Subcutaneous abdominal adipose tissue (tissue), 5 donors: Measurements from ENCODE around the gene SHC4.

Experiments used
- H3K27ac ChIP-seq: one replicate; pipeline ENCODE4 v1.7.0; 2013; ENCODE audit warnings: low read depth, mild to moderate bottlenecking, inconsistent platforms, low read length, moderate library complexity
- H3K27me3 ChIP-seq, 5 donors: one replicate each; pipeline ENCODE4 v1.7.0; 2013; ENCODE audit warnings: low read length in 5 of 5, inconsistent platforms in 1 of 5; ENCODE audit not compliant: control insufficient read depth in 5 of 5, insufficient read depth in 4 of 5
- H3K36me3 ChIP-seq, 5 donors: one replicate each; pipeline ENCODE4 v1.7.0; 2013; ENCODE audit warnings: low read length in 5 of 5; ENCODE audit not compliant: control insufficient read depth in 5 of 5, insufficient read depth in 5 of 5
- H3K4me1 ChIP-seq, 5 donors: one replicate each; pipeline ENCODE4 v1.7.0; 2013; ENCODE audit warnings: low read length in 5 of 5, mild to moderate bottlenecking in 3 of 5, moderate library complexity in 1 of 5; ENCODE audit not compliant: control insufficient read depth in 5 of 5, insufficient read depth in 5 of 5
- H3K4me3 ChIP-seq, 5 donors: one replicate each; pipeline ENCODE4 v1.7.0; 2013; ENCODE audit warnings: low read length in 5 of 5, low read depth in 1 of 5
- H3K9ac ChIP-seq, 5 donors: one replicate each; pipeline ENCODE4 v1.7.0; 2013; ENCODE audit warnings: low read length in 5 of 5, mild to moderate bottlenecking in 4 of 5, moderate library complexity in 3 of 5
- H3K9me3 ChIP-seq, 5 donors: one replicate each; pipeline ENCODE4 v1.7.0; 2013; ENCODE audit warnings: low read length in 5 of 5; ENCODE audit not compliant: control insufficient read depth in 5 of 5
- donor health status: healthy.
- donor health status: healthy.
- donor health status: healthy.
- donor health status: healthy.
- donor health status: healthy.

SHC4 gene

DNA sequence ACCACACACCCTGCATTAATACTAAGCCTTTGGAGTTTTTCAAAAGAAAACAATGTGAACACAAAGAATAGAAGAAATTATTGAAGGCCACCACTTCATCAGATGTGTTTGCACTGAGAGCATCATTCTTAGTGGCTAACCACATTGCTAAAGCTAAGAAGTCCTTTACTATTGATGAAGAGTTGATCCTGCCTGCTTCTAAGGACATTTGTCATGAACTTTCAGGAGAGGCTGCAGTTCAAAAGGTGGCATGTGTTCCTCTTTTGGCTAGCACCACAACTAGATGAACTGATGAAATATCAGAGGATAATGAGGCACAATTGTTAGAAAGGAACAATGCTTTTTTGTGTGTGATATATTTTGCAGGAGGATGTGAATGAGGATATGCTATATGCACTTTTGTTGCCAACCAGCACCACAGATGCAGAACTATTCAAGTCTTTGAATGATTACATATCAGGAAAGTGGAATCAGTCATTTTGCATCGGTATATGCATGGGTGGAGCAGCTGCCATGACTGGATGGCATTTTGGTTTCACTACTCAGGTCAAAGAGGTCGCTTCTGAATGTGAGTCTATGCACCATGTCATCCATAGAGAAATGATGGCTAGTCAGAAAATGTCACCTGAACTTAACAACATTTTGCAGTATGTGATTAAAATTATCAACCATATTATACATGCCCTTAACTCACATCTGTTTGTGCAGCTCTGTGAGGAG is 88.3 kb downstream of the SHC4 start:
- Histone ChIP-seq H3K4me1 (peaks cover 0 to 22% (median 17%) of the 10 kb centered on the region in 5 donors), H3K9me3 (no peaks in the 10 kb centered on the region), H3K4me3 (no peak overlapping the region), H3K36me3 (no peaks in the 10 kb centered on the region), H3K27ac (no peak overlapping the region), H3K9ac (no peak overlapping the region), H3K27me3 (peaks cover 0 to 4% (median 0%) of the 10 kb centered on the region in 5 donors)

DNA sequence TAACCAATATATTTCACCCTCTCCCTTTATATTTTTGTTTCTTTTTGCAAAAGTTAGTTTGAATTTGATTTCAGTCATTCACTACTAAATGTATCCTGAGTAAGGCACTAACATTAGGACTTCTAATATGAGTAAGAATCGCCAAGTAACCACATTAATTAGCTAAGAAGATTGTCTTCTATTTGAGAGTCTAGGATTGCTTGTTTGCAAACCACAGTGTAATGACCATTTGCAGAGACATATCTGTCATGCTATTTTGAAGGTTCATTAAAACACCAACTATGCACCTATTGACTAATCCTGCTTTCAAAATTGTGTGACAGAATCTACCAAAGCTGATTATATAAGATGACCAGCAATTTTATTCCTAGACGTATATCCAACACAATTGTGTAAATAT is 91.1 kb downstream of the SHC4 start:
- H3K4me3 ChIP-seq, result no peak overlapping the region
- no peaks in the 10 kb centered on the region for H3K36me3 ChIP-seq
- no peak overlapping the region for H3K9ac ChIP-seq
- H3K27me3 ChIP-seq, result peaks cover 0 to 4% (median 0%) of the 10 kb centered on the region in 5 donors
- peaks cover 0 to 8% (median 4%) of the 10 kb centered on the region in 5 donors for H3K4me1 ChIP-seq
- no peak overlapping the region for H3K27ac ChIP-seq
- H3K9me3 ChIP-seq, result no peaks in the 10 kb centered on the region

DNA sequence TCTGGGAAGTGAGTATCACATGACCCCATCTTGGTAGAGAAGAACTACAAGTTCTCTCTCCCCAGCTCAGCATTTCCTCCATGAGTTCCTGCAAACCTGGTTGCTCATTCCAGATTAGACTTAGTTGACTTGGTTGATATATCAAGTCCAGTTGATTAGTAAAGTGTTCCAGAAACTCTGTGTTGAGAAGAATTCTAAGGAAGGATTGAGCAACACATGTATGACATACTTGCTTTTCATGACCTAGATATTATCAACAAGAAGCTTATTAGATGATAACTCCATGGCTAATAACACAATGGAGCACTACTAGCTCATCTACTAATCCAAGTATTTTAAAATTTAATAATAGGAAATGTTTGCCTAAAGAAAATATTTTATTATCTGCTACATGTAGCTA is 92.2 kb downstream of the SHC4 start:
- Histone ChIP-seq H3K4me1 (peaks cover 0 to 5% (median 0%) of the 10 kb centered on the region in 5 donors), H3K36me3 (no peaks in the 10 kb centered on the region), H3K27ac (no peak overlapping the region), H3K27me3 (peaks cover 0 to 4% (median 0%) of the 10 kb centered on the region in 5 donors), H3K9ac (no peak overlapping the region), H3K9me3 (no peaks in the 10 kb centered on the region), H3K4me3 (no peak overlapping the region)

DNA sequence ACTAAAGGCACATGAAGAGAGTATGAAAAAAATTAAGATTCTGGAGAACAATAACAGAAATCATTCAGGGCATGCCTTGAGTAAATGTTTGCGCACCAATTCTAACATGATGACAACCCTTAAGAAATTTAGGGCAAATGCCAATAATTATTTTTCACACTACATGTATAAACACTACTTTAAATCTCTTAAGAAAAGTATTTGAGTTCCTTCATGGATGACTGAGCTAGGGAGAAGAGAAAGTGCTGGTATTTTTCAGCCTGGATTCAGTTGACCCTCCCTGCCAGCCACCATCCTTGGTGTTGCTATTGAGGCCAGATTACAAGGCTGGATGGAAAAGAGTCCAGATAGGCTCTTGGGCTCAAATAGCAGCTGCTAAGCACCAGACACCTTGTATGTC is 93.8 kb downstream of the SHC4 start:
- Histone ChIP-seq H3K27ac (no peak overlapping the region), H3K27me3 (peaks cover 0 to 4% (median 0%) of the 10 kb centered on the region in 5 donors), H3K4me3 (no peak overlapping the region), H3K36me3 (no peaks in the 10 kb centered on the region), H3K9ac (no peak overlapping the region), H3K9me3 (no peaks in the 10 kb centered on the region), H3K4me1 (peaks cover 0 to 5% (median 0%) of the 10 kb centered on the region in 5 donors)

DNA sequence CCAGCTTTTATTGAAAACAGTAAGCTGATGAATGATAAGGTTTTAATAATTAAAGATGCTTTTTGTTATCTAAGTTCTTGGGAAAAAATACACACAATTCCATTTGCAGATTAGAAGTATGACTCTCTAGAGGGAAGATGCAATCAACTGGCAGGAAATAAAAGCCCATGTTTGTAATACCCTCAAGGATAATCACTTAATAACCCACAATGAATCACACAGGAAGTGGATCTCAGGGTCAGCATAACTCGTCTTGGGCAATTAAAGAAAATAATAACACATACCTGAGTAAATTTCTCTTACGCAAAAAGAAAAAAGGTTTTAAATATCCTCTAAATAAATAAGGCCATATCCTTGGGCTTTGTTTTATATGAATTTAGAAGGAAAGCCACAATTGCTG is 95.2 kb downstream of the SHC4 start:
- no peak overlapping the region for H3K9ac ChIP-seq
- no peaks in the 10 kb centered on the region for H3K36me3 ChIP-seq
- peak overlapping the region; percentile 58 for H3K27ac ChIP-seq
- H3K4me1 ChIP-seq, result peaks cover 0 to 5% (median 0%) of the 10 kb centered on the region in 5 donors
- H3K9me3 ChIP-seq, result no peaks in the 10 kb centered on the region
- H3K4me3 ChIP-seq, result no peak overlapping the region
- H3K27me3 ChIP-seq, result peaks cover 0 to 4% (median 0%) of the 10 kb centered on the region in 5 donors

DNA sequence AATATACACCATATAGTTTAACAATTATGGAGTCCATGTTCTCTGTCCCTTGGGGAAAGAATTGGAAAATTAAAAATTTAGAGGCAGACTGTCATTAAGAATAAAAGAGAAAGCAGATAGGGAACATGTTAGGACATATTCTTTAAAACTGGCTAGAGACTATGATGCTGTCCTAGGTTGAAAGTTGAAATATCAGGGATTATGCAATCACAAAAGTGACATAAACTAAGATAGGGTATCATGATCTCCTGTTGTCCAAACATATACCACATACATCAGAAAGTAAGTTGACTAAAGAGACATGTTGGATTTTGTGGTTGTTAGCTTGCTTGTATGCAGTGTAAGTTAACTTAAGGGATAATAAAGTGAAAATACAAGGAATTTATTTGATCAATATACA is 95.7 kb downstream of the SHC4 start:
- Histone ChIP-seq H3K9me3 (no peaks in the 10 kb centered on the region), H3K4me3 (no peak overlapping the region), H3K36me3 (no peaks in the 10 kb centered on the region), H3K9ac (no peak overlapping the region), H3K27me3 (peaks cover 0 to 4% (median 0%) of the 10 kb centered on the region in 5 donors), H3K4me1 (peaks cover 0 to 5% (median 0%) of the 10 kb centered on the region in 5 donors), H3K27ac (no peak overlapping the region)

DNA sequence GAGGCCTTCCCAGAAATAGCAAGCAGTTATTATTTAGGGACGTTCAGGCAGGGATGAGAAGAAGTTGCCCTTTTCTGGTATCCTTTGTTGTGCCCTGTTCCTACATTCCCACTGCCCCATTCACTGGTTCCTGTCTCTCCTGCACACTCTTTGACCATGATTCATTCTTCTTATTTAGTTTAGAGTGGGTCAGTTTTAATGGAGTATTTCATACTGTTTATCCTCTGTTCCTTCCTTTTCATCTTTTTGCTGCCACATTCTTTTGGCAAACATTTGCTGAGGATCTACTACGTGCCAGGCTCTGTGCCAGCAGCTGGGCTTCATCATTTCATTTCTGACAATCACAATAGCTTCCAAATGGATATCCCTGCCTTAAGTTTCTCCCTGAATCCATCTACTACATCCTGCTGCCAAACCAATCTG is 97.6 kb downstream of the SHC4 start:
- Histone ChIP-seq H3K9me3 (no peaks in the 10 kb centered on the region), H3K27me3 (peaks cover 0 to 1% (median 0%) of the 10 kb centered on the region in 5 donors), H3K36me3 (no peaks in the 10 kb centered on the region), H3K4me3 (no peak overlapping the region), H3K4me1 (peaks cover 0 to 5% (median 0%) of the 10 kb centered on the region in 5 donors), H3K9ac (no peak overlapping the region), H3K27ac (no peak overlapping the region)

DNA sequence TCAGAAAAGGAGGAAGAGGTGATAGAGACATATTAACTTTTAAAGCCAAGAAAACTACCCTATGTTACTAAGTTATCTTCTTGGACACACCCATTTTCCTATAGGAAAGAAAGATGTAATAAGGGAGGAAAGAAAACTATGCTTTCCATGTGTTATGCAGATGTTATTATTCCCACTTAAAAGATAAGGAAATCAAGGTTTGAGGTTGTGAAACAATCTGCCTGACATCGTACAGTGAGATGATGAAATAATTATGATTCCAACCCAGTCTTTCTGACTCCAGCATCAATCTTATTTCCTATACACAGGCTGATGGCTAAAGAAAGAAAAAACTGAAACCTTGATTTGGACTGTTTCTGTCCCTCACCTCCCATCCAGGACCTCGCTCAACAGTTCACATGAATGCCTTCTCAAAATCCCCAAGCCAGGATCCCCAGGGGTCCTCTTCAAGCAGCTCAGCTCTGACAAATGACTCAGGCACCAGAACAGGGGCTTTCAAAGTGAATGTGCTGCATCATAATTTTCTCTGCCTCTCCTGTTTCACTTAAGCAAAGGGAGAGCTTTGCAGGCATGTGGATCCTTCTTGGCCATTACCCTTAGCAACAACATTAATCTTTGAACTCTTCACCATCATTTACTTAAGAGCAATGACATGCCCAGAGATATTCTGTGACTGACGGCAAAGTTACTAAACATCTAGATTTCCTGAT is 98.2 kb downstream of the SHC4 start:
- no peak overlapping the region for H3K9ac ChIP-seq
- H3K36me3 ChIP-seq, result no peaks in the 10 kb centered on the region
- H3K9me3 ChIP-seq, result no peaks in the 10 kb centered on the region
- no peaks in the 10 kb centered on the region for H3K27me3 ChIP-seq
- H3K4me1 ChIP-seq, result peaks cover 0 to 5% (median 0%) of the 10 kb centered on the region in 5 donors
- no peak overlapping the region for H3K4me3 ChIP-seq
- no peak overlapping the region for H3K27ac ChIP-seq

DNA sequence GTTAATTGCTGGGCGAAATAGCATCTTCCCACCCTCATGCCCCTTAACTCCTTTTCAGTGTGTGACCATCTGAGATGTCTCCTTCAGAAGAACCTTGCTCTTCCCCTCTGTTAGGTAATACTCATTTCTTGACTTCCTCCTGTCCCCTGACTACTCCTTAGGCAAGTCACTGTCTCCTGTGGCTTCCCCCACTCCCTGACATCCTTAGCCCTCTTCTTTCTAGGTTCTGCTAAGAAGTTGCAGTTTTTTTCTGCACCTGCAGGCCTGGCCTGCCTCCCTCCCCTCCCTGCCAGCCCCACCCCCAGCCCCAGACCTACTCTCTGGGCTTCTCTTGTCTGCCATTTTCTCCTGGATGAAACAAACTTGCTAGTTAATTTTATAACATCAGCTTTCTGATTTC is 101.0 kb downstream of the SHC4 start:
- no peak overlapping the region for H3K4me3 ChIP-seq
- H3K4me1 ChIP-seq, result peaks cover 0 to under 1% (median 0%) of the 10 kb centered on the region in 5 donors
- H3K27me3 ChIP-seq, result no peaks in the 10 kb centered on the region
- H3K27ac ChIP-seq, result no peak overlapping the region
- H3K36me3 ChIP-seq, result no peaks in the 10 kb centered on the region
- H3K9ac ChIP-seq, result no peak overlapping the region
- no peaks in the 10 kb centered on the region for H3K9me3 ChIP-seq

DNA sequence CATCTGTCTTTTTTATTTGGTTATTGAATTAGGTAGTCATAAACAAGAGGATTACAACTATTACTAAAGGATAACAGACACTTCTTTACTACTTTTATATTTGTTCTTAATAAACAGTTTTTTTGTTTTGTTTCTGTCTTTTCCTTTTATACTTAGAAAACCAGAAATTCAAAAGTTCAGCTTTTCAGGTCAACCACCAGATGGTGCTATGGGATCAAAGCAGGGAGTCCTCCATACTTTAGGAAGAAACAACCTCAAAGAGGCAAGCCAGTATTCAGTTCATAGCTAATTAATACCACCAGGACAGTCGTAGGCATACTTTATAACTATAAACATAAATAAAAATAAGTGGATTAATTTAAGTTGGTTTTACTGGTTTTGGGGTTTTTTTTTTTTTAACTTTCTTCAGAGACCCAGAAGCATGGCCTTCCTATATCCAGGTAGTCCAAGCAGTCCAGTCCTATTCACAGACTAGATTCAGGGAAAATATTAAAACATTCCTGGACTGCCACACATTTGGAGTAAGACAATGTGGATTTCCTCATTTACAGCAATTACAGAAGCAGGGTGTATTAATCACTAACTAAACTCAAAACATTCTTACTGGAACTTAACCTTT is 101.8 kb downstream of the SHC4 start:
- H3K4me1 ChIP-seq, result no peaks in the 10 kb centered on the region
- no peaks in the 10 kb centered on the region for H3K27me3 ChIP-seq
- no peaks in the 10 kb centered on the region for H3K9me3 ChIP-seq
- H3K36me3 ChIP-seq, result no peaks in the 10 kb centered on the region
- H3K9ac ChIP-seq, result no peak overlapping the region
- no peak overlapping the region for H3K4me3 ChIP-seq
- no peak overlapping the region for H3K27ac ChIP-seq
